Chondrocyte (in vitro differentiated cells): ENCODE measurements around the gene EML4. TPM values are rescaled to one million over a fixed set of nuclear protein-coding genes. Genes with fewer than 3 reads are reported as not detected.

Source experiments
- DNase-seq: peaks from one replicate; pipeline ENCODE4 v3.0.0; 2021; ENCODE audit warnings: mixed read lengths, low spot score
- H3K27ac Mint-ChIP-seq: one replicate; pipeline ENCODE4 v1.8.0; 2021; ENCODE audit warnings: mild to moderate bottlenecking, moderate library complexity, mixed read lengths; ENCODE audit not compliant: unreplicated experiment
- H3K27me3 Mint-ChIP-seq: 2 replicates; pipeline ENCODE4 v1.8.0; 2021; ENCODE audit warnings: low read depth, mixed read lengths
- H3K36me3 Mint-ChIP-seq: 2 replicates; pipeline ENCODE4 v1.8.0; 2021; ENCODE audit warnings: low read depth, mixed read lengths
- H3K4me1 Mint-ChIP-seq: 2 replicates; pipeline ENCODE4 v1.8.0; 2021; ENCODE audit warnings: low read depth, mild to moderate bottlenecking, mixed read lengths
- H3K4me3 Mint-ChIP-seq: one replicate; pipeline ENCODE4 v1.8.0; 2021; ENCODE audit warnings: mild to moderate bottlenecking, moderate library complexity, mixed read lengths; ENCODE audit not compliant: unreplicated experiment
- H3K9me3 Mint-ChIP-seq: 2 replicates; pipeline ENCODE4 v1.8.0; 2021; ENCODE audit warnings: low read depth, mixed read lengths
- CTCF ChIP-seq: fragments of 200-600 bp; sonication (generic); IDR thresholded peaks from 2 replicates; pipeline ENCODE4 v1.5.0; 2021; ENCODE audit warnings: antibody characterized with exemption, mild to moderate bottlenecking, moderate library complexity
- total RNA-seq: library from RNA; stranded (reverse); gene quantifications from 3 replicates; pipeline ENCODE4 v1.2.1, GENCODE V29; 2021

Gene EML4
- total RNA-seq, 1 donor from 2014 or later, result 50.0 TPM

GRCh38 chr2:42182654-42183308 is 13.6 kb downstream of the EML4 start:
- Mint-ChIP-seq H3K27ac (no peak overlapping the region), H3K4me1 (peaks cover 79% of the 10 kb centered on the region), H3K9me3 (no peaks in the 10 kb centered on the region), H3K27me3 (no peaks in the 10 kb centered on the region), H3K4me3 (no peak overlapping the region), H3K36me3 (peaks cover 4% of the 10 kb centered on the region)
- TF ChIP-seq CTCF, result no peak
- DNase-seq, result no peak

GRCh38 chr2:42183775-42184174 is 14.6 kb downstream of the EML4 start:
- TF ChIP-seq CTCF, result no peak
- no peak for DNase-seq
- Mint-ChIP-seq H3K27ac (no peak overlapping the region), H3K4me1 (peaks cover 71% of the 10 kb centered on the region), H3K36me3 (peaks cover 4% of the 10 kb centered on the region), H3K27me3 (no peaks in the 10 kb centered on the region), H3K4me3 (no peak overlapping the region), H3K9me3 (no peaks in the 10 kb centered on the region)

DNA sequence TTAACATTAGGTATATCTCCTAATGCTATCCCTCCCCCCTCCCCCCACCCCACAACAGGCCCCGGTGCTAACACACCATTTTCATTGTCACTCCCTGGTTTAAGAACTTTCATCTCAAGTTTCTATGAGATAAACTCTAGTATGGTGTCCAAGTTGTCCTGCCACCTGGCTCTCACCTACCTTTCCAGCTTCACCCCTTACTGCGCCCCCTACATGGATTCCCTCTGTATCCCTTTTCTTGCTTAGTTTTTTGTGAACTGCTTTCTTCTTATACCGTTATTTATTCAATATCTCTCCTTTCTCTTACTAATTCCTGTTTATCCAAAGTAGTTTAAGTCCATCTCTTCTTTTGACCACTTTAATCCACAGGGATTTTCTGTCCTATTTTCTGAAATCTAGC is 15.2 kb downstream of the EML4 start:
- no peak for TF ChIP-seq CTCF
- peaks cover 65% of the 10 kb centered on the region for H3K4me1 Mint-ChIP-seq
- H3K4me3 Mint-ChIP-seq, result no peak overlapping the region
- peaks cover 4% of the 10 kb centered on the region for H3K36me3 Mint-ChIP-seq
- no peaks in the 10 kb centered on the region for H3K27me3 Mint-ChIP-seq
- DNase-seq, result no peak
- H3K27ac Mint-ChIP-seq, result no peak overlapping the region
- H3K9me3 Mint-ChIP-seq, result no peaks in the 10 kb centered on the region

GRCh38 chr2:42185220-42185921 is 16.2 kb downstream of the EML4 start:
- no peak for TF ChIP-seq CTCF
- Mint-ChIP-seq H3K4me1 (peaks cover 56% of the 10 kb centered on the region), H3K27me3 (no peaks in the 10 kb centered on the region), H3K4me3 (no peak overlapping the region), H3K27ac (peak overlapping the region; percentile 68), H3K36me3 (peaks cover 4% of the 10 kb centered on the region), H3K9me3 (no peaks in the 10 kb centered on the region)
- DNase-seq, result no peak

DNA sequence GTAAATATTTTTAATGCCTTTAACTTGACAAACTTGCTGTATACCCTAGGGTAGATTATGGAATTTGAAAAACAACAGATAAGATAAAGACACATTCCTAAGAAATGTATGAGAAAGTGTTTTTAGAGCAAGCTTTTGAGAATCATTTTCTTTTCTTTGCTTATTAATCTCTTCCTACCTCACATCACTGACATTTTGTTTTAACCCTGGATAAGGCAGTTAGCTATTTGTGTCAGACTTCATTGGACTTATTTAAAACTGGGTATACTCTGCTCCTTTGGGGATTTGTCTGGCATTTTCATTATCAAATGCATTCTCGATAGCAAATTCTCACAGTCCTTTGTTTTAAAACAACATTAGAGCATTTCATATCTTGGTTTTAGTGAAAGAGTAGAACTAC is 17.2 kb downstream of the EML4 start:
- peak overlapping the region; percentile 85 for H3K27ac Mint-ChIP-seq
- H3K4me1 Mint-ChIP-seq, result peaks cover 53% of the 10 kb centered on the region
- H3K27me3 Mint-ChIP-seq, result no peaks in the 10 kb centered on the region
- no peak for TF ChIP-seq CTCF
- peaks cover 4% of the 10 kb centered on the region for H3K36me3 Mint-ChIP-seq
- H3K4me3 Mint-ChIP-seq, result peak overlapping the region; percentile 7
- no peaks in the 10 kb centered on the region for H3K9me3 Mint-ChIP-seq
- no peak for DNase-seq
